Mesenchymal stem cell (in vitro differentiated cells and primary cell): Measurements from ENCODE around the gene ETDC.
A peak's percentile ranks its signal among the peaks of the same experiment; 100 is the strongest.

Source experiments
- DNase-seq: peaks from one replicate; pipeline ENCODE4 v3.0.0-alpha.2; 2013
- H2AFZ ChIP-seq: one replicate; pipeline ENCODE4 v1.6.1; 2013; ENCODE audit warnings: low read depth, mild to moderate bottlenecking, control low read depth, inconsistent platforms, low read length, moderate library complexity
- H2AK5ac ChIP-seq: 2 replicates; pipeline ENCODE4 v1.6.1; 2013; ENCODE audit warnings: low read length, moderate library complexity, mild to moderate bottlenecking, inconsistent platforms; ENCODE audit not compliant: severe bottlenecking
- H2BK120ac ChIP-seq: one replicate; pipeline ENCODE4 v1.6.1; 2013; ENCODE audit warnings: low read depth, mild to moderate bottlenecking, inconsistent platforms, low read length, moderate library complexity
- H2BK12ac ChIP-seq, 2 experiments: one replicate each; pipeline ENCODE4 v1.6.1; 2013; ENCODE audit warnings: inconsistent platforms in 2 of 2, low read length in 2 of 2, mild to moderate bottlenecking in 2 of 2, moderate library complexity in 2 of 2, control low read depth in 1 of 2
- H2BK15ac ChIP-seq: one replicate; pipeline ENCODE4 v1.6.1; 2013; ENCODE audit warnings: mild to moderate bottlenecking, low read depth, inconsistent platforms; ENCODE audit not compliant: poor library complexity, severe bottlenecking
- H2BK5ac ChIP-seq: 2 replicates; pipeline ENCODE4 v1.6.1; 2013; ENCODE audit warnings: low read depth, mild to moderate bottlenecking, low read length, control low read depth, inconsistent platforms; ENCODE audit not compliant: poor library complexity, severe bottlenecking
- H3K14ac ChIP-seq, 2 experiments: one replicate each; pipeline ENCODE4 v1.6.1; 2013; ENCODE audit warnings: inconsistent platforms in 2 of 2, low read length in 2 of 2, control low read depth in 1 of 2, mild to moderate bottlenecking in 1 of 2, moderate library complexity in 1 of 2
- H3K18ac ChIP-seq, 2 experiments: one replicate each; pipeline ENCODE4 v1.6.1; 2013; ENCODE audit warnings: inconsistent platforms in 2 of 2, low read length in 2 of 2, control low read depth in 1 of 2, low read depth in 1 of 2, mild to moderate bottlenecking in 1 of 2
- H3K23ac ChIP-seq, 2 experiments: one replicate each; pipeline ENCODE4 v1.6.1; 2013; ENCODE audit warnings: inconsistent platforms in 2 of 2, low read length in 2 of 2, mild to moderate bottlenecking in 2 of 2, moderate library complexity in 2 of 2, control low read depth in 1 of 2
- H3K27ac ChIP-seq: 2 replicates; pipeline ENCODE4 v1.5.1; 2013; ENCODE audit warnings: mild to moderate bottlenecking, moderate library complexity, low read length, control low read depth, inconsistent platforms; ENCODE audit not compliant: poor library complexity, severe bottlenecking
- H3K27me3 ChIP-seq, 2 experiments: 2 replicates each; pipeline versions ENCODE4 v1.6.1 to v1.7.0; 2013; ENCODE audit warnings: low read length in 2 of 2, mild to moderate bottlenecking in 2 of 2, moderate library complexity in 2 of 2, control low read depth in 1 of 2, inconsistent platforms in 1 of 2; ENCODE audit not compliant: control insufficient read depth in 1 of 2, insufficient read depth in 1 of 2
- H3K36me3 ChIP-seq, 2 experiments: 2 replicates each; pipeline versions ENCODE4 v1.6.1 to v1.7.0; 2013; ENCODE audit warnings: low read length in 2 of 2, control low read depth in 1 of 2, inconsistent platforms in 1 of 2, low read depth in 1 of 2, mild to moderate bottlenecking in 1 of 2; ENCODE audit not compliant: insufficient read depth in 2 of 2, control insufficient read depth in 1 of 2
- H3K4ac ChIP-seq, 2 experiments: one replicate each; pipeline ENCODE4 v1.6.1; 2013; ENCODE audit warnings: inconsistent platforms in 2 of 2, low read length in 2 of 2, mild to moderate bottlenecking in 2 of 2, moderate library complexity in 2 of 2, control low read depth in 1 of 2, low read depth in 1 of 2
- H3K4me1 ChIP-seq: 2 replicates; pipeline ENCODE4 v1.6.1; 2013; ENCODE audit warnings: low read depth, low read length, control low read depth; ENCODE audit not compliant: control insufficient read depth, insufficient read depth
- H3K4me2 ChIP-seq: 2 replicates; pipeline ENCODE4 v1.6.1; 2013; ENCODE audit warnings: low read length, mild to moderate bottlenecking, inconsistent platforms; ENCODE audit not compliant: poor library complexity, severe bottlenecking
- H3K4me3 ChIP-seq, 2 experiments: 2 replicates each; pipeline versions ENCODE4 v1.5.1 to v1.7.0; 2013; ENCODE audit warnings: low read length in 2 of 2, mild to moderate bottlenecking in 2 of 2, control low read depth in 1 of 2, low read depth in 1 of 2; ENCODE audit not compliant: insufficient read depth in 1 of 2
- H3K79me1 ChIP-seq: replicated peaks from 2 replicates; pipeline ENCODE4 v1.6.1; 2013; ENCODE audit warnings: mild to moderate bottlenecking, control low read depth, low read length, inconsistent platforms; ENCODE audit not compliant: poor library complexity, severe bottlenecking
- H3K9ac ChIP-seq: 2 replicates; pipeline ENCODE4 v1.7.0; 2013; ENCODE audit warnings: mild to moderate bottlenecking, low read length, moderate library complexity
- H3K9me3 ChIP-seq: 2 replicates; pipeline ENCODE4 v1.7.0; 2013; ENCODE audit warnings: mild to moderate bottlenecking, low read length; ENCODE audit not compliant: control insufficient read depth
- H4K8ac ChIP-seq: one replicate; pipeline ENCODE4 v1.6.1; 2013; ENCODE audit warnings: inconsistent platforms, mild to moderate bottlenecking, low read length, moderate library complexity
- H4K91ac ChIP-seq: one replicate; pipeline ENCODE4 v1.6.1; 2013; ENCODE audit warnings: mild to moderate bottlenecking, low read length, inconsistent platforms
- WGBS: methylation state at CpG from one replicate; pipeline ENCODE4 v1.1.7; 2013; ENCODE audit warnings: mixed read lengths; 5-methylcytosine and 5-hydroxymethylcytosine counted together

The ETDC gene

GRCh38 chrX:135340831-135341230 is 31.6 kb downstream of the ETDC start:
- Histone ChIP-seq H3K9ac (no peak overlapping the region), H3K14ac (no peak overlapping the region), H3K18ac (no peak overlapping the region), H3K79me1 (peaks cover 11% of the 10 kb centered on the region), H3K36me3 (no peaks in the 10 kb centered on the region), H4K91ac (no peak overlapping the region), H2BK5ac (no peak overlapping the region), H3K4me2 (peak overlapping the region; percentile 16), H3K4me3 (peak overlapping the region in 1 of 2 experiments; percentile 86), H3K27ac (no peak overlapping the region), H2BK15ac (no peak overlapping the region), H2AK5ac (no peak overlapping the region), H4K8ac (no peak overlapping the region), H3K23ac (no peak overlapping the region), H3K4ac (no peak overlapping the region), H2BK12ac (no peak overlapping the region), H3K27me3 (peaks cover 0 to 14% of the 10 kb centered on the region in 2 experiments), H2AFZ (no peak overlapping the region), H3K4me1 (peaks cover 2% of the 10 kb centered on the region), H3K9me3 (no peaks in the 10 kb centered on the region), H2BK120ac (no peak overlapping the region)
- peak; percentile 12 for DNase-seq
- 95% methylated on average over 1 of the region's 2 CpGs for WGBS

GRCh38 chrX:135345107-135345589 is 35.9 kb downstream of the ETDC start:
- H3K4me2 ChIP-seq, result peak overlapping the region; percentile 35
- peak; percentile 34 for DNase-seq
- H2BK15ac ChIP-seq, result no peak overlapping the region
- peak overlapping the region; percentile 54 for H3K27ac ChIP-seq
- no peak overlapping the region for H2BK120ac ChIP-seq
- H3K4me3 ChIP-seq, result peak overlapping the region; percentile 65 to 86
- no peak overlapping the region for H2BK12ac ChIP-seq
- peak overlapping the region; percentile 40 to 70 for H3K18ac ChIP-seq
- H4K8ac ChIP-seq, result no peak overlapping the region
- H3K36me3 ChIP-seq, result peaks cover 3 to 30% of the 10 kb centered on the region in 2 experiments
- no peak overlapping the region for H2AK5ac ChIP-seq
- H3K27me3 ChIP-seq, result peaks cover 0 to 4% of the 10 kb centered on the region in 2 experiments
- peaks cover 2% of the 10 kb centered on the region for H3K4me1 ChIP-seq
- H3K79me1 ChIP-seq, result peaks cover 11% of the 10 kb centered on the region
- no peak overlapping the region for H4K91ac ChIP-seq
- no peak overlapping the region for H2BK5ac ChIP-seq
- H3K14ac ChIP-seq, result no peak overlapping the region
- H3K23ac ChIP-seq, result no peak overlapping the region
- H3K9me3 ChIP-seq, result no peaks in the 10 kb centered on the region
- H2AFZ ChIP-seq, result no peak overlapping the region
- WGBS, result 8% methylated on average over 11 of the region's 18 CpGs
- no peak overlapping the region for H3K4ac ChIP-seq
- H3K9ac ChIP-seq, result peak overlapping the region; percentile 94

- 97% methylated on average over 6 of the region's 6 CpGs for WGBS
- H4K8ac ChIP-seq, result no peak overlapping the region
- H3K4ac ChIP-seq, result no peak overlapping the region
- no peak overlapping the region for H3K9ac ChIP-seq
- H2AK5ac ChIP-seq, result no peak overlapping the region
- H3K14ac ChIP-seq, result no peak overlapping the region
- no peak overlapping the region for H3K4me3 ChIP-seq
- H3K9me3 ChIP-seq, result no peaks in the 10 kb centered on the region
- H3K18ac ChIP-seq, result no peak overlapping the region
- DNase-seq, result no peak
- H2BK15ac ChIP-seq, result no peak overlapping the region
- H3K23ac ChIP-seq, result no peak overlapping the region
- H3K4me1 ChIP-seq, result peaks cover 2% of the 10 kb centered on the region
- H3K4me2 ChIP-seq, result no peak overlapping the region
- peaks cover 7 to 41% of the 10 kb centered on the region in 2 experiments for H3K36me3 ChIP-seq
- H3K27me3 ChIP-seq, result no peaks in the 10 kb centered on the region
- no peak overlapping the region for H4K91ac ChIP-seq
- H3K79me1 ChIP-seq, result peaks cover 10% of the 10 kb centered on the region
- no peak overlapping the region for H2BK12ac ChIP-seq
- H2AFZ ChIP-seq, result no peak overlapping the region
- no peak overlapping the region for H3K27ac ChIP-seq
- H2BK5ac ChIP-seq, result no peak overlapping the region
- no peak overlapping the region for H2BK120ac ChIP-seq
Measured at GRCh38 chrX:135346975-135347374, 37.7 kb downstream of the ETDC start.

- no peak overlapping the region for H2AFZ ChIP-seq
- no peak overlapping the region for H2BK15ac ChIP-seq
- no peak overlapping the region for H3K4me2 ChIP-seq
- H4K91ac ChIP-seq, result no peak overlapping the region
- H3K18ac ChIP-seq, result no peak overlapping the region
- no peak overlapping the region for H3K23ac ChIP-seq
- no peak overlapping the region for H3K9ac ChIP-seq
- H3K27ac ChIP-seq, result no peak overlapping the region
- no peak overlapping the region for H2BK12ac ChIP-seq
- no peak for DNase-seq
- H4K8ac ChIP-seq, result no peak overlapping the region
- H3K4me1 ChIP-seq, result peaks cover under 1% of the 10 kb centered on the region
- H2AK5ac ChIP-seq, result no peak overlapping the region
- no peak overlapping the region for H3K4me3 ChIP-seq
- H3K27me3 ChIP-seq, result no peaks in the 10 kb centered on the region
- H2BK120ac ChIP-seq, result no peak overlapping the region
- H2BK5ac ChIP-seq, result no peak overlapping the region
- no peak overlapping the region for H3K14ac ChIP-seq
- H3K4ac ChIP-seq, result no peak overlapping the region
- peaks cover 7 to 41% of the 10 kb centered on the region in 2 experiments for H3K36me3 ChIP-seq
- H3K9me3 ChIP-seq, result no peaks in the 10 kb centered on the region
- peaks cover 10% of the 10 kb centered on the region for H3K79me1 ChIP-seq
Measured at GRCh38 chrX:135347381-135348016, 38.2 kb downstream of the ETDC start.
